GM23338 (cell line): ENCODE measurements around the gene ZNF385C. TPM values are rescaled to one million over a fixed set of nuclear protein-coding genes. Genes with fewer than 3 reads are reported as not detected.

Experiments
- CTCF ChIP-seq, 2 experiments: fragments of 200-600 bp in 1 of 2; sonication (generic) in 1 of 2; conservative IDR thresholded peaks; 2 replicates each; pipeline versions ENCODE4 v1.5.1 to v1.6.1; 2016 to 2017; ENCODE audit warnings: antibody characterized with exemption in 2 of 2, low read depth in 2 of 2, mild to moderate bottlenecking in 2 of 2, moderate library complexity in 1 of 2
- EZH2 ChIP-seq: fragments of 200-600 bp; sonication (generic); IDR thresholded peaks from one replicate; pipeline ENCODE4 v1.8.0; 2017; ENCODE audit warnings: antibody characterized with exemption, mild to moderate bottlenecking, low read depth; ENCODE audit not compliant: unreplicated experiment
- EZH2phosphoT487 ChIP-seq: fragments of 200-600 bp; sonication (generic); IDR thresholded peaks from one replicate; pipeline ENCODE4 v1.8.1; 2018; ENCODE audit warnings: antibody characterized with exemption; ENCODE audit not compliant: unreplicated experiment
- NANOG ChIP-seq: IDR thresholded peaks from 2 replicates; pipeline ENCODE4 v1.6.1; 2016; ENCODE audit warnings: antibody characterized with exemption, borderline replicate concordance
- POLR2AphosphoS5 ChIP-seq: IDR thresholded peaks from 2 replicates; pipeline ENCODE4 v1.6.1; 2016; ENCODE audit warnings: antibody characterized with exemption, low read depth
- ZNF114 ChIP-seq: fragments of 250-450 bp; sonication (Bioruptor Pico); IDR thresholded peaks from 2 replicates; pipeline ENCODE4 v1.5.0; 2020; ENCODE audit warnings: mild to moderate bottlenecking, moderate library complexity
- ZNF331 ChIP-seq: fragments of 250-450 bp; sonication (Bioruptor Pico); IDR thresholded peaks from 2 replicates; pipeline ENCODE4 v1.5.0; 2020; ENCODE audit warnings: low read depth, mild to moderate bottlenecking, moderate library complexity
- ZNF462 ChIP-seq: fragments of 250-450 bp; sonication (Bioruptor Pico); IDR thresholded peaks from 2 replicates; pipeline ENCODE4 v1.5.0; 2020; ENCODE audit warnings: mild to moderate bottlenecking, moderate library complexity
- polyA plus RNA-seq: library from polyadenylated mRNA; unstranded; fragments of >200 nt; fragmentation: Nextera tagmentation; extraction: Ambion mirVana; gene quantifications from 2 replicates; pipeline ENCODE4 v1.2.1, GENCODE V29; 2016
- total RNA-seq: library from RNA; depleted of rRNA; stranded (reverse); fragments of >200 nt; shearing (Covaris generic); gene quantifications from 2 replicates; pipeline ENCODE4 v1.2.3, GENCODE V29; 2014

The ZNF385C gene
- total and polyA plus RNA-seq, 2 experiments from 2014 or later = 1.9 to 3.1 TPM

GRCh38 chr17:42113293-42114069, 15.2 kb upstream of the ZNF385C start (continued):
- TF ChIP-seq ZNF462 (CRISPR knock-in tag) (no peak), ZNF331 (no peak), EZH2phosphoT487 (no peak), POLR2AphosphoS5 (no peak), EZH2 (no peak), NANOG (no peak), CTCF (conservative IDR thresholded peaks at IDR 0.05; ENCODE audit: low read depth in 2 of 2) (no peak), ZNF114 (no peak)
